SK-N-SH (cell line): ENCODE measurements around the gene PPP1R1B.

ENCODE experiments used
- CTCF ChIP-seq: fragments of 200-600 bp; sonication (generic); IDR thresholded peaks from 2 replicates; pipeline ENCODE4 v1.6.1; 2017; ENCODE audit warnings: antibody characterized with exemption, mild to moderate bottlenecking, moderate library complexity
- JUND ChIP-seq: IDR thresholded peaks from 2 replicates; pipeline ENCODE4 v1.4.0; 2012
- NFIC ChIP-seq: IDR thresholded peaks from 2 replicates; pipeline ENCODE4 v1.4.0; 2012; ENCODE audit warnings: borderline replicate concordance
- POLR2AphosphoS5 ChIP-seq: IDR thresholded peaks from 2 replicates; pipeline ENCODE4 v1.6.1; 2012; ENCODE audit warnings: low read depth, low read length
- REST ChIP-seq: IDR thresholded peaks from 2 replicates; pipeline ENCODE4 v1.6.1; 2012; ENCODE audit warnings: mild to moderate bottlenecking, low read depth, low read length, moderate library complexity
- RFX5 ChIP-seq: IDR thresholded peaks from 2 replicates; pipeline ENCODE4 v1.6.1; 2012; ENCODE audit warnings: mild to moderate bottlenecking, improper control_type of control experiment, low read length
- TAF1 ChIP-seq: IDR thresholded peaks from 2 replicates; pipeline ENCODE4 v1.6.1; 2012; ENCODE audit warnings: low read depth, mild to moderate bottlenecking, low read length, moderate library complexity, borderline replicate concordance
- USF2 ChIP-seq: fragments of 150-350 bp; IDR thresholded peaks from 2 replicates; pipeline ENCODE4 v1.6.1; 2017; ENCODE audit warnings: antibody characterized with exemption, low read length, low read depth, borderline replicate concordance

- no peak for TF ChIP-seq POLR2AphosphoS5
- no peak for TF ChIP-seq JUND
- peak; percentile 79 for TF ChIP-seq CTCF
- no peak for TF ChIP-seq NFIC
- no peak for TF ChIP-seq RFX5
- no peak for TF ChIP-seq REST
- no peak for TF ChIP-seq TAF1
- no peak for TF ChIP-seq USF2
Observed at GRCh38 chr17:39634384-39634871, 7.7 kb downstream of the PPP1R1B start.
